ENCODE data around the gene SEC24B.
"Not testable (repeated sequence)": the region's sequence is repeated elsewhere in the genome, so short reads cannot be mapped to it uniquely, and the experiment has no call there.

SEC24B gene

GRCh38 chr4:109434007-109434971, 674 bp downstream of the SEC24B start:
- DNase-seq = no peak

DNA sequence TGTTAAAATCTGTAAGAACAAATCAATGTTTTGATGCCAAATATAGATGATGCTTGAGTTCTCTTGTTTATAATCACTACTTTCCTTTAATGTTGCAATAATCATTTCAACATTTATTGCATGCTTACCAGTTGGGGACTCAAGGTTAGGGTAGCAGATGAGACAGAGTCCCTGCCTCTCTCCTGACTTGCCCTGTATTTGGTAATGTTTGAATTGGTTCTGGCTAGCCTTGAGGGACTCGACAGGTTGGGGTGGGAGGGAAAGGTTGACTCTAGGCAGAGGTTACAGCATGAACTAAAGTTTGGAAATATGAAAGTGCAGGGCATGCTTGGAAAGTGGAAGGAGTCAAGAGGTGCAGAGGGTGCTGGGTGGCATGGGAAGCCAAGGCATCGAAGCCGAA, 2.0 kb downstream of the SEC24B start:
- DNase-seq = no peak

DNA sequence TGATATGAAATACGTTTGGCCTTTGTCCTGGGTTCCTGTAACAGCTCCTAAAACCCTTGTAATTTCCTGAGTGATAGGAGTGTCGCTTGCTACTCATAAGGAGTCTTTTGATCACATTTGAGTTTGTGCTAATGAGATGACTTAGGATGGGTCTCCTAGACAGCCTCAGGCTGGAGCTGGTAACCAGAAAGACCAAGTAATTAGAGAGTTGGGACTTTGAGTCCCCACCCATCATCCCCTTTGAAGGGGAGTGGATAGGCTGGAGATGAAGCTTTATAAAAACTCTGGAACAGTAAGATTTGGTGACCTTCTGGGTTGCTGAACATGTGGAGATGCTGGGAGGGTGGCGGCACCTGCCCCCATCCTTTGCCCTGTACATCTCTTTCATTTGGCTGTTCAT, 2.9 kb downstream of the SEC24B start:
- no peak for DNase-seq

DNA sequence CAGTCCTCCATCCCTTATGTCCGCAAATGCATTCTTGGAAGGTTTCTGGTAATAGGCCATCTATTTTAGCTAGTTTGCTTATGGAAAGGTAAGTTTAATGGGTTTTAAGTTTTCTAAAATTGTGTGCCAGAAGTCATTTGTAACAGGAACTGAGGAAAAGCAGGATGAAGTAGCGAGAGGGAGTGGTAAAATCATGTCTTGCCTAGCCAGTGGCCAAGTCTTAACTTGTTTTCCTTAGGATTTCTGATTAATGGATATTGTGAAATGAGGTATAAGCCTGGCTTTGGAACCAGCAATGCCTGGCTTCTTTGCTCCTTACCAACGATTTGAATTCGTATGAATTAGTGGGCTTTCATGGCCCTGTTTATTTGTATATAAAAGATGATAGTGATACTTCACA, 7.3 kb downstream of the SEC24B start:
- DNase-seq = no peak

DNA sequence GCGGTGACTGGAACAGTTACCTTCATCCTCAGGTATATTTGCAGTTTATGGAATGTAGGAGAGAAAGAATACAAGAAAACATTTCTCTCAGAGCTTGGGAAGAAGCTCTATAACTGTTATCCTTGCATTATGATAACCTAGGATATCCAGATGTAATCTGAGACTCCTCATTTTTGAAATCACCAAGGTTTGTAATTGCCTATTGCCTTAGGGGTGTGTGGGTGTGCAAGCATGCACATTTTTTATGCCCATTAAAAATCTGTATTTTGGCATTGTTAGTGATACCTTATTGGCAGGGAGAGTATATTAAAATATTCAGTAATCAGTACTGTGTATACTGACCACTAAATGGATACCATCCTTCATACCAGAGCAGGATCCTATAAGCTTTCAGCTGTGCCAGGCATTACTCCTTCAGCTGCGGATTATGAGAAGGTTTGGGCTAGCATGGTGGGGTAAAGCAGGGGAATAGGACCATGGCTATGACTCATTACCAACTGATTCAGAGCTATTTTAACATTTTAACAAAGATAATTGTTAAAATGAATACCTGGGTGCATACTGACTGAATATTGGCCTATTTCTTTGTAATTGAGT, 8.3 kb downstream of the SEC24B start:
- no peak for DNase-seq

- DNase-seq = no peak
These were observed 10.7 kb downstream of the SEC24B start for GRCh38 chr4:109444182-109444844.

DNA sequence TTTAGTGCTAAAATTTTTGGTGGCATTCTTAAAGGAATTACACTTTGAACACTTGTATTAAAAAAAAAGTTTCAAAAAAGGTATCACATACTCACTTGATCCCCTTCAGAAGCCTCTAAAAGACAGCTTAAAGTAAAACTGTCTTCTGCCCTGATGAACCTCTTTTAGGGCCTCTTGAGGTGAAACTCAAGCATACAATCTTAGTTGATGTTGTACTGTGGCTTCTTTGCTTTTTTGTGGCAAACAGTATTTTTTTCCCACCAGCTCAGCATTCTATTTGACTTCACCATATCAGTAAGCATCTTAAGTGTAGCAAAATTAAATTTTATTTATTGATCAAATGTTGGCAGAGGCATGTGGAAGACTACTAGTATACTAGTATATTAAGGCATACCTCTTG, 13.7 kb downstream of the SEC24B start:
- no peak for DNase-seq

DNA sequence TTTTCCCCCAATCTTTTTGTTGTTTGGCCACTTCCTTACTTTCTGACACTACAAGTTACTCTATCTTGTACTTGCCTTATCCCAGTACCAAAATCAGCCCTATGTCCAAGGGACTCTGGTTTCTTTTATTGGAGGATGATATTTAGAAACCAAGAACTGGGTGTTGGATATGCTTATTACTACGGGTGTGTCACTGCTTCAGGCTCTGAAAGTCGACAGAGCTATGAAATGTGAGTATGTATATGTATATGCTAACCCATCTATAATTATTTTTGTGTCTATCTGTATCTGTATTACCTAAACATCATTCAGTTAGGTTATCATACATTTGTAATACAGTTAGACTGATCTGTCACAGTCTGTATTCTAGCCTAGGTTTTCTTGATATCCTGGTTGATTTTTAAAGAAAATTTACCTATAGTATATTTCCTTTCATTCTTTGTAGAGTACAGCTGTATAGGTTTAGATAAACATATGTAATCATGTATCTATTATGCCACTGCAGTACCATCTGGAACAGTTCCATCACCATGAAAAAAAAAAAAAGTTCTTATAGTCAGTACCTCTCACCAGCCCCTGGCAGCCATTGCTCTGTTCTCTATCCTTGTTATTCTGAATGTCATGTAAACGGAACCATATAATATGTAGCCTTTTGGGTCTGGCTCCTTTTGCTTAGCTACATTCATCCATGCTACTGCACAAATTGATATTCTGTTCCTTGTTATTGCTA, 18.1 kb downstream of the SEC24B start:
- no peak for DNase-seq

DNA sequence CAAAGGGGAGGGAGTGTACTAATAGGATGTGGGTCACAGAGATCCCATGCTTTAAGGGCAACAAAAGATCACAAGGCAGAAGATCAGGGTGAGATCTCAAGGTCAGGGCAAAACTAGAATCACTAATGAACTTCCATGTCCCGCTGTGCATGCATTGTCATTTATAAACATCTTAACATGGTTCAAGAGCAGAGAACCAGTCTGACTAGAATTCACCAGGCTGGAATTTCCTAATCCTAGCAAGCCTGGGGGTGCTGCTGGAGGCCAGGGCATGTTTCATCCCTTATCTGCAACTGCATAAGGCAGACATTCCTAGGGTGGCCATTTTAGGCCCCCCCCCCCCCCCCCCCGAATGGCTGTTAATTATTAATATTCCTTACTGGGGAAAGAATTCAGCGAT, 19.5 kb downstream of the SEC24B start:
- not testable (repeated sequence) for DNase-seq

GRCh38 chr4:109462297-109462696, 28.7 kb downstream of the SEC24B start:
- DNase-seq = no peak

DNA sequence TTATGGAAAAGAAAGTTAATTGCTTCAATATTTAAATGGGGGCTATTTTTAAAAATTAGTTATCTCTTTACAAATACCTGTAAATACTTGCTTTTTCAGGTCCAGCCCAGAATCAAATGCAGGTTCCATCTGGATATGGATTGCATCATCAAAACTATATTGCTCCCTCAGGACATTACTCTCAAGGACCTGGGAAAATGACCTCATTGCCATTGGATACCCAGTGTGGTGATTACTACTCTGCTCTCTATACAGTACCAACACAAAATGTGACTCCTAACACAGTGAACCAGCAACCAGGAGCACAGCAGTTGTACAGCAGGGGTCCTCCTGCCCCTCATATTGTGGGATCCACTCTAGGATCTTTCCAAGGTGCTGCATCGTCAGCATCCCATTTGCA, 29.2 kb downstream of the SEC24B start:
- DNase-seq = no peak

- no peak for DNase-seq
These were observed 31.5 kb downstream of the SEC24B start for GRCh38 chr4:109465069-109465468.

GRCh38 chr4:109469915-109470314, 36.3 kb downstream of the SEC24B start:
- DNase-seq = no peak

GRCh38 chr4:109472343-109472761, 38.7 kb downstream of the SEC24B start:
- DNase-seq = no peak

DNA sequence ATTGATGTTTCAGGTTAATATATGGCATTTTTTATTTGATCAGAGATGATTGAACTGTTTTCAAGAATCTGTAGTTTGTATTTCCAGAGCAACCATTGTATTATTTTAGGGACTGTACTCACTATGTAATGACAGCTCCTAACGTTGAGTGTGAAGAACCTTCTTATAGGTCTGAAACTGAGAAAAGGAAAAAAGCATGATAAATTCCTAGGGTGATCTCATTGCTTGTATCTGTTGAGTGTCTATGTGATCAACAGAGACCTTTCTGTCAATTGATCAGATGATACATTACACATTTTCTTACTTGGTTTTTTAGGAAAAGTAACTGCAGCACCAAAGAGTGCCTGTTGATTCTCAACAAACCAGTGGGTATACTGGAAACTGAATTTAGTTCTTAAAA, 40.2 kb downstream of the SEC24B start:
- DNase-seq = no peak

GRCh38 chr4:109486007-109486406, 52.4 kb downstream of the SEC24B start:
- no peak for DNase-seq

GRCh38 chr4:109494563-109494962, 60.9 kb downstream of the SEC24B start:
- DNase-seq = no peak

DNA sequence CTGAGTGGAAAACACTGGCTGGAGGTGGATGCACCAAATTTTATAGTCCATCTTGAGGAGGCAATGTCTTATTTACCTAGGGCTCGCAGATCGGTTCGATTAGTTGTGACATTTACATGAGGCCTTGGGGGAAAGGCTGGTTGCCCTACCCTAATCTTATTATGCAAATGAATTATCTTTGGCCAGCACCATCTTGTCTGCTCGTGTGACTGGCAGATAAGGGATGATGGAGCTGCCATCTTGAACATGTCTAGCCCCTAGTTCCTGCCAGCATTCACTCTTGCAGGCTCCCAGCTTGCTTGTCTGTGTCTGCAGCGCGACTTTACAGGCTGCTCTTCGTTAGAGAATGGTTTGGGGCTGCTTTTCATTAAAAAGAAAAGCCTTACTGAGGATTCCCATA, 61.9 kb downstream of the SEC24B start:
- no peak for DNase-seq

- no peak for DNase-seq
These were observed 63.3 kb downstream of the SEC24B start for GRCh38 chr4:109496875-109497274.

- DNase-seq = no peak
These were observed 63.9 kb downstream of the SEC24B start for GRCh38 chr4:109497511-109497910.

- no peak for DNase-seq
These were observed 65.9 kb downstream of the SEC24B start for GRCh38 chr4:109499513-109499912.

DNA sequence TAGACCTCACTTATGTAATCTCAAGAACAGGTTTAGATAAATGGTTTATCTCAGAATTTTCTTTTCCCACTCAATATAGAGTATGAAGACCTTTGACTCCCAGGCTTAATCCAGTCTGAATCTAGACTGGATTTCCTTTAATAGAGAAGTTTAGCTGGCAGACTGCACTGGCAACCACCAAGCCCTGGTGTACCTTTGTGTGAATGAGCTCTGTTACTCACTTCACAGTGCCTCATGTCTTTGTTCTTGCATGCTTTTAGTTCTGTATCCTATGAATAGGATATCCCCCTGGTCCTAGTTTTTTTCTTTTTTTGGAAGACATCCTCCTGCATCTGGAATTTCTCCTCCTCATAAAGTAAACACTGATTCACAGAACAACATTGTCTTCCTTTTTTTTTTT, 73.3 kb downstream of the SEC24B start:
- DNase-seq = no peak

- no peak for DNase-seq
These were observed 77.1 kb downstream of the SEC24B start for GRCh38 chr4:109510687-109511086.
